ENCODE measurements around the gene THTPA.

DNA sequence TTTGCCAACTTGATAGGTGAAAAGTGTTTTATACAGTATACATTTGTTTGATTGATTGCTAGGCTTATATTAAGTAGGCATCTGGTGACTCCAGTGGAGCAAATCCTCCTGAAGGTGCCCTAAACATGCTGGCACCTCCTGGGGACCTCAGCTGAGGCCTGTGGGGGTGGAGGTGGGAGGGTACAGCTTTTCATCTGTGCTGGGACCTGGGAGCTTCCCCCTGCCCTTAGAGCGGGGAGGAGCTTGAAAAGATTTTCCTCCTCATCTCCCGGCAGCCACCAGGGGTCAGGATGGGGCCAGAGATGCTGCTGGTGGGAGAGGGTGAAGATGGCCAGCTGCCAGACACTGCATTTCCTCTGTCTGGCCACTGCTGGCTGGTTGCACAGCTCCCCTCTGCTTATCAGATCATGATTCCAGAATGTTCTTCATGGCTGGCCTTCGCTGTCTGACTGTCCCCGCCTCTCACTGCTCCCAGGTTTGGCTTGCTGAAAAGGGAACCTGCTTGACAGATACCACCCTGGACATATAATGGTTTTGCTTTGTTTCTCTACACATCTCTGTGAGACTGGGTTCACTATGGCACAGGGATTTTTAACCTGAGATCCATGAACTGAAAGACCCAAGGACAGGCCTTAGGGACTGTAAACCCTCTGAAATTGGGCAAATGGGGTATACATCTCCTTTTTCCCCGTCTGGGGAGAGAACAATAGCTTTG lies 33.0 kb downstream of the THTPA start:
- TF ChIP-seq, protein P1, sequence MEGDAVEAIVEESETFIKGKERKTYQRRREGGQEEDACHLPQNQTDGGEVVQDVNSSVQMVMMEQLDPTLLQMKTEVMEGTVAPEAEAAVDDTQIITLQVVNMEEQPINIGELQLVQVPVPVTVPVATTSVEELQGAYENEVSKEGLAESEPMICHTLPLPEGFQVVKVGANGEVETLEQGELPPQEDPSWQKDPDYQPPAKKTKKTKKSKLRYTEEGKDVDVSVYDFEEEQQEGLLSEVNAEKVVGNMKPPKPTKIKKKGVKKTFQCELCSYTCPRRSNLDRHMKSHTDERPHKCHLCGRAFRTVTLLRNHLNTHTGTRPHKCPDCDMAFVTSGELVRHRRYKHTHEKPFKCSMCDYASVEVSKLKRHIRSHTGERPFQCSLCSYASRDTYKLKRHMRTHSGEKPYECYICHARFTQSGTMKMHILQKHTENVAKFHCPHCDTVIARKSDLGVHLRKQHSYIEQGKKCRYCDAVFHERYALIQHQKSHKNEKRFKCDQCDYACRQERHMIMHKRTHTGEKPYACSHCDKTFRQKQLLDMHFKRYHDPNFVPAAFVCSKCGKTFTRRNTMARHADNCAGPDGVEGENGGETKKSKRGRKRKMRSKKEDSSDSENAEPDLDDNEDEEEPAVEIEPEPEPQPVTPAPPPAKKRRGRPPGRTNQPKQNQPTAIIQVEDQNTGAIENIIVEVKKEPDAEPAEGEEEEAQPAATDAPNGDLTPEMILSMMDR (conservative IDR thresholded peaks at IDR 0.05), result peak; percentile 78
- no peak for TF ChIP-seq EZH2 (IDR thresholded peaks at IDR 0.05; ENCODE audit: low read depth)
